Transverse colon (tissue), 4 donors: ENCODE measurements around the gene ZNF624.

ENCODE experiments used
- EP300 ChIP-seq: sonication (generic); formaldehyde crosslinking; IDR thresholded peaks from one replicate; pipeline ENCODE4 v1.6.1; 2017; ENCODE audit warnings: antibody characterized with exemption, low read depth
- POLR2A ChIP-seq: fragments of 450-650 bp; IDR thresholded peaks from one replicate; pipeline ENCODE4 v1.6.1; 2016; ENCODE audit warnings: antibody characterized with exemption, mild to moderate bottlenecking, moderate library complexity
- POLR2AphosphoS5 ChIP-seq, 3 donors: sonication (generic); formaldehyde crosslinking; IDR thresholded peaks; one replicate each; pipeline ENCODE4 v1.6.1; 2016; ENCODE audit warnings: antibody characterized with exemption in 3 of 3
- TF ChIP-seq, protein P1 (sequence below), 5 experiments: fragments of 200-600 bp in 3 of 5; fragments of 450-650 bp in 2 of 5; sonication (generic) in 3 of 5; IDR thresholded peaks; 1 replicate in 2 of 5; 2 replicates in 3 of 5; pipeline ENCODE4 v1.5.1; 2016 to 2017; ENCODE audit warnings: antibody characterized with exemption in 5 of 5, inconsistent platforms in 3 of 5, mild to moderate bottlenecking in 2 of 5, moderate library complexity in 1 of 5

DNA sequence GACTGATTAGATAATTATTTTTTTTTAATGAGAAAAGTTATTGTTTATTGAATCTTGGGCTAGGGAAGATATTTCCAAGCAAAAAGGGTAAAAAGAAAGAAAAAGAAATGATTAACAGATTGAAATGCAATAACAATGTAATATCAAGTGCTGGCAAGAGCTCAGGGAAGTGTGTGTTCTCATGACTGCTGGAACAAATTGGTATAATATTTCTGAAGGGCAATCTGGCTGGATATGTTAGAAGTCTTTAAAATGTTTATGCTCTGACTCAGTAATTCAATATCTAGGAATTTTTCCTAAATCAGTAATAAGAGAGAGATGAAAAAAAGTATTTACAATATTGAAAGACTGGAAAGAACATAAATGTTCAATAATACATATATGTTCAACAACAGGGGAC, 7.6 kb upstream of the ZNF624 start:
- TF ChIP-seq, protein P1, sequence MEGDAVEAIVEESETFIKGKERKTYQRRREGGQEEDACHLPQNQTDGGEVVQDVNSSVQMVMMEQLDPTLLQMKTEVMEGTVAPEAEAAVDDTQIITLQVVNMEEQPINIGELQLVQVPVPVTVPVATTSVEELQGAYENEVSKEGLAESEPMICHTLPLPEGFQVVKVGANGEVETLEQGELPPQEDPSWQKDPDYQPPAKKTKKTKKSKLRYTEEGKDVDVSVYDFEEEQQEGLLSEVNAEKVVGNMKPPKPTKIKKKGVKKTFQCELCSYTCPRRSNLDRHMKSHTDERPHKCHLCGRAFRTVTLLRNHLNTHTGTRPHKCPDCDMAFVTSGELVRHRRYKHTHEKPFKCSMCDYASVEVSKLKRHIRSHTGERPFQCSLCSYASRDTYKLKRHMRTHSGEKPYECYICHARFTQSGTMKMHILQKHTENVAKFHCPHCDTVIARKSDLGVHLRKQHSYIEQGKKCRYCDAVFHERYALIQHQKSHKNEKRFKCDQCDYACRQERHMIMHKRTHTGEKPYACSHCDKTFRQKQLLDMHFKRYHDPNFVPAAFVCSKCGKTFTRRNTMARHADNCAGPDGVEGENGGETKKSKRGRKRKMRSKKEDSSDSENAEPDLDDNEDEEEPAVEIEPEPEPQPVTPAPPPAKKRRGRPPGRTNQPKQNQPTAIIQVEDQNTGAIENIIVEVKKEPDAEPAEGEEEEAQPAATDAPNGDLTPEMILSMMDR (IDR thresholded peaks at IDR 0.05), result no peak
- no peak for TF ChIP-seq POLR2A
- TF ChIP-seq POLR2AphosphoS5 (IDR thresholded peaks at IDR 0.05), result no peak
- no peak for TF ChIP-seq EP300
